Activated T-helper 9 cell treated with anti-CD3 and anti-CD28 coated beads, Interleukin-2, amount 50 U/mL, for 16 hours (primary cell): ENCODE measurements around the gene KANTR.

Experiments
- DNase-seq: peaks from one replicate; pipeline ENCODE4 v3.0.0-alpha.2; 2020; ENCODE audit warnings: low read depth

KANTR gene, protein sequence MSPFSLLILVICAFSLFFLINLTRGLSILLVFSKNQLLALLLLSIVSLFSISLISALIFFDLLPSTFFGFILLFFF

GRCh38 chrX:53093748-53094581 lies at the start of gene KANTR:
Gene KANTR, plus strand, starts transcription at chrX:53094142. Its CDS starts 30,131 bp downstream, at chrX:53124273.
- peak; percentile 63 for DNase-seq

DNA sequence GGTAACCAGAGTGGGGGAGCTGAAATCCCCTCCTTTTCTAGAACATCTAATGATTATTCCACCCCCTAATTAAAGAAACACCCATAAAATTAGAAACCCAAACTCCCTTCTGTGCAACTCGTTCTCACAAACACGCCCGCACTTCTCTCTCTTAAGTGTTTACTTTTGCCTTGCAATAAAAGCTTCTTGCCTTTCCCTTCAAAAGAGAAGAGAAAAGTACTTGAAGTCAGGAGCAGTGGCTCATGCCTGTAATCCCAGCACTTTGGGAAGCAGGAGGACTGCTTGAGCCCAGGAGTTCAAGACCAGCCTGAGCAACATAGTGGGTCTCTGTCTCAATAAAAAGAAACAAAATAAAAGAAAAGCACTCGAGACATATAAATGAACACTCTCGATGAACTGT lies 48.9 kb upstream of the KANTR start:
- no peak for DNase-seq

- no peak for DNase-seq
Observed at GRCh38 chrX:53047228-53047627, 46.7 kb upstream of the KANTR start.

GRCh38 chrX:53048169-53049126 lies 45.5 kb upstream of the KANTR start, which contains the start of gene GPR173:
Gene GPR173, plus strand, starts transcription at chrX:53048789. Its CDS starts 27,833 bp downstream, at chrX:53076622.
- no peak for DNase-seq

DNA sequence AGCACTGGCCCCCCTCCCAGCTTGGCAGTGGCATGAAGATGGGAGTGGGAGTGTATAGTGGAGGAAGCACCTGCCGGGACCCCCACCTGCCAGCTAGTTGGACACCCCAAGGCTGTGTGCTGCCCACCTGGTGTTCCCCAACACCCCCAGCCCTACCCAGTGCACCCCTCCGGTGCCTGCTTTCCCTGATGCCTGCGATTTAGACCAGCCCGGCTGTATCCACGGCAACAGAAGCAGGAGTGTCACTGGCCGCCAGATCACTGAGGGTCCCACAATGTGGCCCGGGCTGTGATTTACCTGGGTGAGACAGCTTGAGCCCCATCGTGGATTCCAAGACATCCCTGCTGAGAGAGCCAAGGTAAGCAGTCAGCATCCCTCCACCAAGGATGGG lies 44.8 kb upstream of the KANTR start:
- no peak for DNase-seq

DNA sequence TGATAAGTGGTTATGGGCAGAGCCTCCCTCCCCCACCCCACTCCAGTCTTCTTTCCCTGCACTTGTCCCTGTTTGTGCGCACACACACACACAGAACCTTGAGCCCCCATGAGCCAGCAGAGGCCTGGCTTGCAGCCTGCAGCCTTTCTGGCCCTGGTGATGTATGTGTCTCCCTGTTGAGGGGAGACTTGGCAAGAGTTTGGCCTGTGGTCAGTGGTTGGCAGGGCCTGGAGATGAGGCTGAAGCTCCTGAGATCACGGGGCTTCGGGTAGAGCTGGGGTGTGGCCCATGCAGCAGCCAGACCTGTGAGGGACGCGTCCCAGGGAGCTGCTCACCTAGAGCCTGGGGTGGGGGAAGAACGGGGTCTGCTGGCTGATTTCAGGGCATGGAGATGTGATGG lies 43.1 kb upstream of the KANTR start:
- no peak for DNase-seq

GRCh38 chrX:53055244-53055849 lies 38.6 kb upstream of the KANTR start:
- no peak for DNase-seq

- no peak for DNase-seq
Observed at GRCh38 chrX:53056292-53056691, 37.6 kb upstream of the KANTR start.

- no peak for DNase-seq
Observed at GRCh38 chrX:53065104-53065503, 28.8 kb upstream of the KANTR start.

DNA sequence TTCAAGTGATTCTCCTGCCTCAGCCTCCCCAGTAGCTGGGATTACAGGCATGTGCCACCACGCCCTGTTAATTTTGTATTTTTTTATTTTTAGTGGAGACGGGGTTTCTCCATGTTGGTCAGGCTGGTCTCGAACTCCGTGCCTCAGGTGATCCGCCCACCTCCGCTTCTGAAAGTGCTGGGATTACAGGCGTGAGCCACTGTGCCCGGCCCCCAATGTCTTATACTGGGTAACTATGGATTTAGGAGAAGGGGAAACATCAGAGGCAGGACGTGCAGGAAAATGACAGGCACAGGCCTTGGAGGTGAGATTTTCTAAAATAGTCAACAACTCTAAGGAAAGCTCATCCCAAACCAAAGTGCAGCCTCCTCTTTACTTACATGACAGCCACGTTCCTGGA lies 22.9 kb upstream of the KANTR start:
- no peak for DNase-seq

DNA sequence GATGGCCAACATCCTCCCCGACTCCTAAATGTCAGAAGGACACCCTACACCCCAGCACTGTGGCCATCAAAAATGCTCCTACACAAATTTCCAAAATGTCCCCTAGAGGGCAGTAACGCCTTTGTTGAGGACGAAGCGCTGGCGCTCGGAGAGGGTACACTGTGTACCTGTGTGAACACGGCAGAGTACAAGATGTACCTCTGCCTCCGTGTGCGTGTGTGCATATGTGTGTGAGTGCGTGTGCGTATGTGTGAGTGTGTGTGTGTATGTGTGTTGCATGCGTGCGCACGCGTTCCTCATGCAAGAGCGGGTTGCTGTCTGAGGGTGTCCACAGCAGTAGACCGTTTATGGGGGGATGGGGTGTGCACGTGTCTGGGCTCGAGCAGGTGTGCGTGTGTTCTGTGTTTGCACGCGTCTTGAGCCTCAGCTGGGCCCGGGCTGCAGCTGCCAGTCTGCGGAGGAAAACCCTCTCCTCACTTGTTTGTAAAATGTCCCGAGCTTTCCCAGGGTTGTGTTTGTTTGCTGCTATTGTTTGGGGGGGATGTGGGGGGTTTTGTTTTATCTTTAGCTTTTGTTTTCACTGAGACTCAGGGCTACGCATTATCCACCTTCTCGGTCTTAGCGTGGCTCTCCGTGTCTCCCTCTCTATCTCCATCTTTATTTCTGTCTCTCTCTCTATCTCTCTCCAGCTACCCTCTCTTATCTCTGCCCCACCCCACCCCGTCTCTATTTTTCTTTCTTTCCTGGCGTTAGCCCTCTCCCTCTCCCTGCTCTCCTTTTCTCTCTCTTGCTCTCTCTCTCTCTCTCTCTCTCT lies 22.1 kb upstream of the KANTR start:
- peak; percentile 51 for DNase-seq

DNA sequence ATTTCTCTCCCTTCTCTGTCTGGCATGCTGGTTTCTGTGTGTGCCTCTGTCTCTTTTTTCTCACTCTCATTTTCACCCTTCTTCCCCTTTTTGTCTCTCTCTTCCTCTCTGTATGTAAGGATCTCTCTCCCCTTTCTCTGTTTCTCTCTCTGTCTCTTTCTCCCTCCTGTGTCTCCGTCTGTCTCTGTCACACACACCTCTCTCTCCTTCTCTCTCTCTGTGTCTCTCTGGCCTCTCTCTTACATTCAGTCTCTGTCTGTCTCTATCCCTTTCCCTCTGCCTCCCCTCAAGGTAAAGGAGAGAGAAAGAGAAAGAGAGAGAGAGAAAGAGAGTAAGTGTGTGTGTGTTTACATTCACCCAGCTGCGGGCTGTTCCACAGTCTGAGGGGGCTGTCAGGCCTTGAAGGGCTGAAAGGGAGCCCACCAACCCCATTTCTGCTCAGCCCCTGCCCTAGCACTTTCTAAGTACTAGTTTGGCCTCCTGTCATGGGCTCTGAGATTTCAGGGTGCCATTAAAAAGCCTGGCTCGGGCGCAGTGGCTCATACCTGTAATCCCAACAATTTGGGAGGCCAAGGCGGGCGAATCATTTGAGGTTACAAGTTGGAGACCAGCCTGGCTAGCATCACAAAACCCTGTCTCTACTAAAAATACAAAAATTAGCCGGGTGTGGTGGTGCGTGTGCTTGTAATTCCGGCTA lies 21.4 kb upstream of the KANTR start:
- DNase-seq: no peak

DNA sequence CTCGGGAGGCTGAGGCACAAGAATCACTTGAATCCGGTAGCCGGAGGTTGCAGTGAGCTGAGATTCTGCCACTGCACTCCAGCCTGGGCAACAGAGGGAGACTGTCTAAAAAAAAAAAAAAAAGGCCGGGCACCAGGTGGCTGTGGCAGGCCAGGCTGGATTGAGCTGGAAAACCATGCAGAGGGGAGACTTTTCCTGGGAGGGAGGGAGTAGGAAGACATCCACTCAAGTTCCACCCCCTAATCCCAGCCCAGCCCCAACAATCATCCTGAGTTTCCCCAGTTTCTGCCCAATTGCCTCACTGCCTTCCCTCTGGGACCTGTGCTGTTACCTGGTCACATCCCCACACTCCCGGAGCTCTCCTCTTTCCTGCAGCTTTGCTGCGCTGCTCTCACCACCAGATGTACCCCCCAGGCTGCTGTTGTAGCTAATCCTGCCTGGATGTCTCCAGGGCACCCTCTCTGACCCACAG lies 20.8 kb upstream of the KANTR start:
- no peak for DNase-seq

GRCh38 chrX:53075011-53075410 lies 18.9 kb upstream of the KANTR start:
- DNase-seq: no peak

DNA sequence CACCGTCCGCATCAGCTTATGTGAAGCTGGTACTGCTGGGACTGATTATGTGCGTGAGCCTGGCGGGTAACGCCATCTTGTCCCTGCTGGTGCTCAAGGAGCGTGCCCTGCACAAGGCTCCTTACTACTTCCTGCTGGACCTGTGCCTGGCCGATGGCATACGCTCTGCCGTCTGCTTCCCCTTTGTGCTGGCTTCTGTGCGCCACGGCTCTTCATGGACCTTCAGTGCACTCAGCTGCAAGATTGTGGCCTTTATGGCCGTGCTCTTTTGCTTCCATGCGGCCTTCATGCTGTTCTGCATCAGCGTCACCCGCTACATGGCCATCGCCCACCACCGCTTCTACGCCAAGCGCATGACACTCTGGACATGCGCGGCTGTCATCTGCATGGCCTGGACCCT lies 17.3 kb upstream of the KANTR start:
- no peak for DNase-seq

DNA sequence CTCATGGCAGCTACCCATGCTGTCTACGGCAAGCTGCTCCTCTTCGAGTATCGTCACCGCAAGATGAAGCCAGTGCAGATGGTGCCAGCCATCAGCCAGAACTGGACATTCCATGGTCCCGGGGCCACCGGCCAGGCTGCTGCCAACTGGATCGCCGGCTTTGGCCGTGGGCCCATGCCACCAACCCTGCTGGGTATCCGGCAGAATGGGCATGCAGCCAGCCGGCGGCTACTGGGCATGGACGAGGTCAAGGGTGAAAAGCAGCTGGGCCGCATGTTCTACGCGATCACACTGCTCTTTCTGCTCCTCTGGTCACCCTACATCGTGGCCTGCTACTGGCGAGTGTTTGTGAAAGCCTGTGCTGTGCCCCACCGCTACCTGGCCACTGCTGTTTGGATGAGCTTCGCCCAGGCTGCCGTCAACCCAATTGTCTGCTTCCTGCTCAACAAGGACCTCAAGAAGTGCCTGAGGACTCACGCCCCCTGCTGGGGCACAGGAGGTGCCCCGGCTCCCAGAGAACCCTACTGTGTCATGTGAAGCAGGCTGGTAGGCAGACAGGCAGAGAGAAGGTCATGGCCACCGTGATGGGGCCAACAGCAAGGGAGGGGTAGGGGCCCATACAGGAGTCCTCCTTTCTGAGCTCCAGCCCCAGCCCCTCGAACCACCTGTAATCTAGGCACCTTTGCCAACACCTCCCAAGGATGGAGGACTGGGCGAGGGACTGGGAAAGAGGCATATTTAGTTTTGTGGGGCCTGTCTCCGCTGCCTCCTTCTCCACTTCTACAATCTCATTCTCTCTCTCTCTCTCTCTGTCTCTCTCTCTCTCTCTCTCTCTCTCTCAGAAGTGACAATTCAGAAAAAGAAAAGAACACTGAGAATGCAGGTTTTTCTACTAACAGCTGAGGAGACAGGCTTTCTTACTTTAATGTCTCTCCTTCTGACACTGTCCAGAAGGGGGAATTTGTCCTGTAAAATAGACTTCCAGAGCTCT lies 16.4 kb upstream of the KANTR start:
- DNase-seq: no peak

- DNase-seq: no peak
Observed at GRCh38 chrX:53078943-53079342, 15.0 kb upstream of the KANTR start.

- peak; percentile 25 for DNase-seq
Observed at GRCh38 chrX:53080628-53081580, 13.0 kb upstream of the KANTR start.
